GM21423 (cell line): Measurements from ENCODE around the gene ARHGEF38.
"Not testable (repeated sequence)": the region's sequence is repeated elsewhere in the genome, so short reads cannot be mapped to it uniquely, and the experiment has no call there.

Experiments used
- ATAC-seq: cut with Tn5 transposase; IDR thresholded peaks from one replicate; pipeline ENCODE4 v1.9.1; 2021; ENCODE audit warnings: mild to moderate bottlenecking, moderate library complexity; ENCODE audit not compliant: unreplicated experiment

Gene ARHGEF38

GRCh38 chr4:105605493-105605892 lies 53.1 kb downstream of the ARHGEF38 start:
- ATAC-seq: no peak

- ATAC-seq: no peak
These were observed 55.5 kb downstream of the ARHGEF38 start for GRCh38 chr4:105607876-105608275.

GRCh38 chr4:105609819-105610218 lies 57.4 kb downstream of the ARHGEF38 start:
- not testable (repeated sequence) for ATAC-seq

- no peak for ATAC-seq
These were observed 60.9 kb downstream of the ARHGEF38 start for GRCh38 chr4:105613306-105613705.

- ATAC-seq: no peak
These were observed 66.9 kb downstream of the ARHGEF38 start for GRCh38 chr4:105619188-105619931.

GRCh38 chr4:105620640-105621323 lies 68.4 kb downstream of the ARHGEF38 start:
- ATAC-seq: no peak

GRCh38 chr4:105622269-105622668 lies 69.8 kb downstream of the ARHGEF38 start:
- ATAC-seq: no peak

GRCh38 chr4:105623099-105623498 lies 70.7 kb downstream of the ARHGEF38 start:
- no peak for ATAC-seq

- ATAC-seq: peak; percentile 76
These were observed 72.1 kb downstream of the ARHGEF38 start for GRCh38 chr4:105624530-105624929.

- ATAC-seq: no peak
These were observed 72.8 kb downstream of the ARHGEF38 start for GRCh38 chr4:105625214-105625613.

GRCh38 chr4:105626846-105627245 lies 74.4 kb downstream of the ARHGEF38 start:
- no peak for ATAC-seq

GRCh38 chr4:105627620-105628019 lies 75.2 kb downstream of the ARHGEF38 start:
- no peak for ATAC-seq

GRCh38 chr4:105630670-105631655 lies 78.5 kb downstream of the ARHGEF38 start:
- ATAC-seq: no peak

- no peak for ATAC-seq
These were observed 79.5 kb downstream of the ARHGEF38 start for GRCh38 chr4:105631818-105632400.

- ATAC-seq: no peak
These were observed 80.2 kb downstream of the ARHGEF38 start for GRCh38 chr4:105632599-105632998.

GRCh38 chr4:105633241-105633640 lies 80.8 kb downstream of the ARHGEF38 start:
- no peak for ATAC-seq

- ATAC-seq: no peak
These were observed 82.1 kb downstream of the ARHGEF38 start for GRCh38 chr4:105634402-105635080.

- peak; percentile 83 for ATAC-seq
These were observed 85.2 kb downstream of the ARHGEF38 start for GRCh38 chr4:105637408-105638176.

- ATAC-seq: no peak
These were observed 89.4 kb downstream of the ARHGEF38 start for GRCh38 chr4:105641845-105642244.
